SU-DHL-6 (cell line): ENCODE data around the gene OTOGL.

Experiments used
- H2AFZ ChIP-seq: fragments of 200-600 bp; sonication (generic); 2 replicates; pipeline ENCODE4 v1.6.1; 2014; ENCODE audit warnings: low read depth, mild to moderate bottlenecking, moderate library complexity, mixed read lengths, antibody characterized with exemption, low read length; ENCODE audit not compliant: severe bottlenecking
- H3F3A ChIP-seq: fragments of 200-600 bp; shearing (Covaris generic); 2 replicates; pipeline ENCODE4 v1.6.0; 2016; ENCODE audit warnings: antibody characterized with exemption, mild to moderate bottlenecking; ENCODE audit not compliant: insufficient read depth
- H3K27ac ChIP-seq: fragments of 200-600 bp; sonication (generic); 2 replicates; pipeline ENCODE4 v1.5.1; 2016; ENCODE audit warnings: low read depth, mild to moderate bottlenecking, low read length, moderate library complexity, mixed read lengths
- H3K27me3 ChIP-seq: fragments of 200-600 bp; sonication (generic), shearing (Covaris generic); 2 replicates; pipeline ENCODE4 v1.6.0; 2014; ENCODE audit warnings: mild to moderate bottlenecking, low read length
- H3K36me3 ChIP-seq: fragments of 200-600 bp; sonication (generic); 2 replicates; pipeline ENCODE4 v1.6.1; 2014; ENCODE audit warnings: mild to moderate bottlenecking, low read length, mixed read lengths
- H3K4me2 ChIP-seq: fragments of 300-600, 200-600 bp; shearing (Covaris generic), sonication (generic); 2 replicates; pipeline ENCODE4 v1.6.0; 2014; ENCODE audit warnings: low read length, low read depth, mild to moderate bottlenecking; ENCODE audit not compliant: poor library complexity, severe bottlenecking
- H3K4me3 ChIP-seq: fragments of 200-600 bp; sonication (generic); 2 replicates; pipeline ENCODE4 v1.5.1; 2014; ENCODE audit warnings: antibody characterized with exemption, low read length, mild to moderate bottlenecking, mixed read lengths; ENCODE audit not compliant: insufficient read depth, poor library complexity, severe bottlenecking
- H3K79me2 ChIP-seq: fragments of 200-600 bp; sonication (generic); 2 replicates; pipeline ENCODE4 v1.6.1; 2014; ENCODE audit warnings: mild to moderate bottlenecking, low read length, moderate library complexity; ENCODE audit not compliant: insufficient read depth
- H3K9ac ChIP-seq: fragments of 200-600 bp; sonication (generic); 2 replicates; pipeline ENCODE4 v1.7.0; 2014; ENCODE audit warnings: mild to moderate bottlenecking, low read length
- H3K9me2 ChIP-seq: fragments of 200-600 bp; sonication (generic); replicated peaks from 2 replicates; pipeline ENCODE4 v1.6.1; 2014; ENCODE audit warnings: low read length; ENCODE audit not compliant: insufficient read depth
- H3K9me3 ChIP-seq: fragments of 200-600 bp; sonication (generic); 2 replicates; pipeline ENCODE4 v1.6.1; 2014; ENCODE audit warnings: low read length, mixed read lengths; ENCODE audit not compliant: insufficient read depth
- H4K20me1 ChIP-seq: fragments of 200-600 bp; sonication (generic); 2 replicates; pipeline ENCODE4 v1.6.1; 2014; ENCODE audit warnings: low read depth, mild to moderate bottlenecking, antibody characterized with exemption, low read length, moderate library complexity, mixed read lengths
- CTCF ChIP-seq: fragments of 200-600 bp; sonication (generic); IDR thresholded peaks from one replicate; pipeline ENCODE4 v1.5.1; 2017; ENCODE audit warnings: antibody characterized with exemption, mild to moderate bottlenecking, low read length, moderate library complexity; ENCODE audit not compliant: insufficient read depth, poor library complexity, severe bottlenecking
- EZH2phosphoT487 ChIP-seq: fragments of 200-600 bp; sonication (generic), shearing (Covaris generic); conservative IDR thresholded peaks from 2 replicates; pipeline ENCODE4 v1.6.1; 2018; ENCODE audit warnings: mild to moderate bottlenecking, antibody characterized with exemption, low read length, moderate library complexity, mixed read lengths

OTOGL gene

DNA sequence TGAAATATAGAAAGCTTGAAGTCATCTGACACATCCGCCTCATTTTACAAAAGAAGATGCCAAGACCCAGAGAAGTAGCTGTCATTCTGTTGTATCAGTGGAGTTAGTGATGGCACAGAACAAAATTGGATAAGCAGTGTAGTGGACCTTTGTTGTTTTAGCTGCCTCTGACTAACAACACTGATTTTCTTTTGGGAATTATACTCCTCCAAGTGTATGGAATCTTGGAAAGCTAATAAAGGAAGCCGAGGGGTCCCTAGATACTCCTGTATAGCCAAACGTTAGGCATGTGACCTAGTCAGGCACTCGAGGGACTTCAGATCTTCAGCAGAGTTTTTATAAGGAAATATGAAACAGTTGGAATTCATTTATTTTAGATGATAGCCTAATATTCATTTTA is 94.5 kb downstream of the OTOGL start:
- Histone ChIP-seq H3K4me2 (no peak overlapping the region), H3K9ac (no peak overlapping the region), H2AFZ (no peak overlapping the region), H3K27ac (no peak overlapping the region), H3F3A (no peaks in the 10 kb centered on the region), H3K27me3 (no peaks in the 10 kb centered on the region), H3K4me3 (no peak overlapping the region), H3K9me3 (no peaks in the 10 kb centered on the region), H3K9me2 (no peaks in the 10 kb centered on the region), H3K36me3 (no peaks in the 10 kb centered on the region), H4K20me1 (no peaks in the 10 kb centered on the region), H3K79me2 (no peaks in the 10 kb centered on the region)
- TF ChIP-seq CTCF, result no peak
- no peak for TF ChIP-seq EZH2phosphoT487

DNA sequence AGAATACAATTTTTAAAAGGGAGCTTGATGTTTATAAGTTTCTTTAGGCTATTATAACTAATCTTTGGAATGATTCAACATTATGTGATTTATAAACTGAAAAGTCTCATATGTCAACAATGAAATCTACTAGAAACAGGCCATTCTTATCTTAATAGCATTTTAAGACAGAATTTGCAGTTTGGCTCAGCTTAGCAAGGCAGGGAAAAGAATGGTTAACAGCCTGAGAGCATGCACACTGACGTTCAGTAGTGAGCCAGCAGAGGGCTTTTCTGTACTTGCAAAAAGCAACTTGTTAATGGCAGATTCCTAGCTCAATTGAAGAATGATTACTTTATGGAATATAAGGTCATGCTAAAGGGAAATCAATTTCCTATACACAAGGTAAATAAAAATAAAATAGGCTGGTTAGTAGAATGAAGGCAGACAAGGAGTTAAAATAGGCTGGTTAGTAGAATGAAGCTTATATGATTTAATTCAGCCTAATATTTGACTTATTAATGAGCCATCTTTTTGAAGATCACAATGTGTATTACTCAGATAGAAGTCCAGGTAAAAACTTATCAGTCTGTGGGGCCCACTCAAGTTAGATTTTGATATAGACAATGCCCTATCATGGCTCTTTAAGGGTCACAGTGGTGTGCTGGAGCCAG is 95.9 kb downstream of the OTOGL start:
- Histone ChIP-seq H4K20me1 (no peaks in the 10 kb centered on the region), H3K36me3 (no peaks in the 10 kb centered on the region), H3K27ac (no peak overlapping the region), H3K9ac (no peak overlapping the region), H3K4me2 (no peak overlapping the region), H2AFZ (no peak overlapping the region), H3K9me2 (no peaks in the 10 kb centered on the region), H3K27me3 (no peaks in the 10 kb centered on the region), H3K4me3 (no peak overlapping the region), H3F3A (no peaks in the 10 kb centered on the region), H3K9me3 (no peaks in the 10 kb centered on the region), H3K79me2 (no peaks in the 10 kb centered on the region)
- TF ChIP-seq EZH2phosphoT487 (no peak), CTCF (no peak)

- Histone ChIP-seq H3K79me2 (no peaks in the 10 kb centered on the region), H3K27me3 (no peaks in the 10 kb centered on the region), H3K36me3 (no peaks in the 10 kb centered on the region), H3K9ac (no peak overlapping the region), H3K27ac (no peak overlapping the region), H3F3A (no peaks in the 10 kb centered on the region), H2AFZ (no peak overlapping the region), H3K4me3 (no peak overlapping the region), H3K9me2 (no peaks in the 10 kb centered on the region), H3K4me2 (no peak overlapping the region), H3K9me3 (no peaks in the 10 kb centered on the region), H4K20me1 (no peaks in the 10 kb centered on the region)
- TF ChIP-seq EZH2phosphoT487 (no peak), CTCF (no peak)
Observed at GRCh38 chr12:80195737-80196136, 96.4 kb downstream of the OTOGL start.
